ENCODE data around the gene G3BP2.
A peak's percentile ranks its signal among the peaks of the same experiment; 100 is the strongest.
"Not testable (repeated sequence)": the region's sequence is repeated elsewhere in the genome, so short reads cannot be mapped to it uniquely, and the experiment has no call there.

Gene G3BP2

GRCh38 chr4:75673027-75673958, at the start of gene G3BP2:
TSS of gene G3BP2 (minus strand) at chr4:75673411. CDS start at chr4:75662025, 11,386 bp downstream.
- Histone ChIP-seq H4K20me1 (peaks cover 38 to 48% (median 42%) of the 10 kb centered on the region in 11 experiments), H3K4me3 (peak within 1 kb of the TSS; percentile 84 to 99 (median 93)), H3K9me3 (replicated peaks in 1 of 11) (no peaks in the 10 kb centered on the region), H3K27me3 (no peaks in the 10 kb centered on the region), H3K27ac (peak within 1 kb of the TSS; percentile 89 to 96 (median 93)), H3K4me1 (peaks cover 35 to 42% (median 42%) of the 10 kb centered on the region in 10 experiments), H3K4me2 (peak within 1 kb of the TSS; percentile 86 to 97 (median 92)), H3K36me3 (peaks cover 0 to 15% (median 6%) of the 10 kb centered on the region in 11 experiments; a peak in 6 of 22 replicates), H3K9ac (peak within 1 kb of the TSS; percentile 93 to 97 (median 95))
- TF ChIP-seq Cebpa-rat (IDR thresholded peaks at IDR 0.05), result no peak

GRCh38 chr4:75722417-75722816, 49.2 kb upstream of the G3BP2 start:
- peaks cover 0 to 22% (median 9%) of the 10 kb centered on the region in 11 experiments; a peak in 9 of 22 replicates for H4K20me1 ChIP-seq
- TF ChIP-seq Cebpa-rat (IDR thresholded peaks at IDR 0.05), result no peak
- peak overlapping the region in 3 of 11 experiments; percentile 7 to 87 (median 10); a peak in 2 of 22 replicates for H3K9ac ChIP-seq
- H3K4me1 ChIP-seq, result peaks cover 33 to 43% (median 40%) of the 10 kb centered on the region in 10 experiments
- H3K27me3 ChIP-seq, result no peaks in the 10 kb centered on the region
- peaks cover 0 to 8% (median 0%) of the 10 kb centered on the region in 11 experiments; a peak in 2 of 22 replicates for H3K9me3 ChIP-seq (replicated peaks in 1 of 11)
- no peak overlapping the region for H3K27ac ChIP-seq
- peaks cover 0 to 38% (median 17%) of the 10 kb centered on the region in 11 experiments; a peak in 17 of 22 replicates for H3K36me3 ChIP-seq
- peak overlapping the region in 2 of 10 experiments; percentile 97 to 100; a peak in 3 of 20 replicates for H3K4me3 ChIP-seq
- peak overlapping the region; percentile 83 to 98 (median 93) for H3K4me2 ChIP-seq

- no peak for TF ChIP-seq Cebpa-rat (IDR thresholded peaks at IDR 0.05)
- no peak overlapping the region for H3K9ac ChIP-seq
Observed at GRCh38 chr4:75718529-75718928, 45.3 kb upstream of the G3BP2 start.

GRCh38 chr4:75717408-75717807, 44.2 kb upstream of the G3BP2 start:
- Histone ChIP-seq H3K9ac (no peak overlapping the region), H3K27ac (no peak overlapping the region), H3K36me3 (peaks cover 0 to 38% (median 18%) of the 10 kb centered on the region in 11 experiments; a peak in 17 of 22 replicates), H4K20me1 (peaks cover 0 to 7% (median 0%) of the 10 kb centered on the region in 11 experiments; a peak in 1 of 22 replicates), H3K9me3 (replicated peaks in 1 of 11) (peaks cover 0 to 8% (median 0%) of the 10 kb centered on the region in 11 experiments; a peak in 2 of 22 replicates), H3K27me3 (no peaks in the 10 kb centered on the region), H3K4me3 (no peak overlapping the region), H3K4me2 (no peak overlapping the region), H3K4me1 (peaks cover 24 to 36% (median 28%) of the 10 kb centered on the region in 10 experiments)
- no peak for TF ChIP-seq Cebpa-rat (IDR thresholded peaks at IDR 0.05)

More at GRCh38 chr4:75718529-75718928, 45.3 kb upstream of the G3BP2 start:
- no peaks in the 10 kb centered on the region for H3K27me3 ChIP-seq
- H3K4me3 ChIP-seq, result no peak overlapping the region
- H3K27ac ChIP-seq, result no peak overlapping the region
- no peak overlapping the region for H3K4me2 ChIP-seq
- H4K20me1 ChIP-seq, result peaks cover 0 to 7% (median 0%) of the 10 kb centered on the region in 11 experiments; a peak in 1 of 22 replicates
- peaks cover 0 to 38% (median 18%) of the 10 kb centered on the region in 11 experiments; a peak in 17 of 22 replicates for H3K36me3 ChIP-seq
- H3K4me1 ChIP-seq, result peaks cover 36 to 48% (median 39%) of the 10 kb centered on the region in 10 experiments
- peaks cover 0 to 8% (median 0%) of the 10 kb centered on the region in 11 experiments; a peak in 2 of 22 replicates for H3K9me3 ChIP-seq (replicated peaks in 1 of 11)

GRCh38 chr4:75716054-75716453, 42.8 kb upstream of the G3BP2 start:
- Histone ChIP-seq H3K9ac (peak overlapping the region in 3 of 11 experiments; percentile 11 to 60 (median 50); a peak in 3 of 22 replicates), H3K4me1 (peaks cover 18 to 28% (median 19%) of the 10 kb centered on the region in 10 experiments), H3K36me3 (peaks cover 0 to 36% (median 24%) of the 10 kb centered on the region in 11 experiments; a peak in 17 of 22 replicates), H3K4me2 (peak overlapping the region in 10 of 11 experiments; percentile 36 to 75 (median 64); a peak in 17 of 22 replicates), H3K27ac (peak overlapping the region in 3 of 11 experiments; percentile 42 to 60 (median 51); a peak in 3 of 22 replicates)
- H4K20me1 ChIP-seq; H3K27me3 ChIP-seq; H3K9me3 ChIP-seq (replicated peaks in 1 of 11); H3K4me3 ChIP-seq: not testable (repeated sequence)

- TF ChIP-seq Cebpa-rat (IDR thresholded peaks at IDR 0.05), result no peak
- Histone ChIP-seq H3K9ac (peak overlapping the region in 8 of 11 experiments; percentile 19 to 60 (median 46); a peak in 15 of 22 replicates), H3K27ac (peak overlapping the region in 9 of 11 experiments; percentile 10 to 60 (median 42); a peak in 12 of 22 replicates)
Observed at GRCh38 chr4:75715105-75715799, 42.0 kb upstream of the G3BP2 start.

GRCh38 chr4:75714704-75715103, 41.5 kb upstream of the G3BP2 start:
- Histone ChIP-seq H3K4me2 (peak overlapping the region; percentile 36 to 75 (median 64); a peak in 21 of 22 replicates), H3K27me3 (no peaks in the 10 kb centered on the region), H3K27ac (peak overlapping the region in 8 of 11 experiments; percentile 10 to 60 (median 44); a peak in 6 of 22 replicates), H3K4me1 (peaks cover 27 to 39% (median 30%) of the 10 kb centered on the region in 10 experiments), H3K9ac (peak overlapping the region in 6 of 11 experiments; percentile 19 to 52 (median 46); a peak in 11 of 22 replicates), H3K9me3 (replicated peaks in 1 of 11) (peaks cover 0 to 4% (median 0%) of the 10 kb centered on the region in 11 experiments; a peak in 1 of 22 replicates), H4K20me1 (peaks cover 0 to 7% (median 0%) of the 10 kb centered on the region in 11 experiments; a peak in 1 of 22 replicates), H3K4me3 (no peak overlapping the region), H3K36me3 (peaks cover 0 to 22% (median 18%) of the 10 kb centered on the region in 11 experiments; a peak in 17 of 22 replicates)
- TF ChIP-seq Cebpa-rat (IDR thresholded peaks at IDR 0.05), result no peak

More at GRCh38 chr4:75715105-75715799, 42.0 kb upstream of the G3BP2 start:
- no peak overlapping the region for H3K4me3 ChIP-seq
- H3K9me3 ChIP-seq (replicated peaks in 1 of 11), result peaks cover 0 to 8% (median 0%) of the 10 kb centered on the region in 11 experiments; a peak in 2 of 22 replicates
- peaks cover 0 to 28% (median 23%) of the 10 kb centered on the region in 11 experiments; a peak in 17 of 22 replicates for H3K36me3 ChIP-seq
- peak overlapping the region; percentile 36 to 75 (median 64) for H3K4me2 ChIP-seq
- H3K27me3 ChIP-seq, result no peaks in the 10 kb centered on the region
- peaks cover 22 to 33% (median 24%) of the 10 kb centered on the region in 10 experiments for H3K4me1 ChIP-seq
- peaks cover 0 to 7% (median 0%) of the 10 kb centered on the region in 11 experiments; a peak in 1 of 22 replicates for H4K20me1 ChIP-seq

- no peak overlapping the region for H3K4me3 ChIP-seq
- no peak overlapping the region for H3K9ac ChIP-seq
- H3K4me2 ChIP-seq, result 0 out of 22 replicates have a peak overlapping the region, but pooled peaks of 1 of the 11 experiments have one; percentile 73
- peaks cover 0 to 15% (median 14%) of the 10 kb centered on the region in 11 experiments; a peak in 11 of 22 replicates for H3K36me3 ChIP-seq
- H3K27ac ChIP-seq, result no peak overlapping the region
- TF ChIP-seq Cebpa-rat (IDR thresholded peaks at IDR 0.05), result no peak
- no peaks in the 10 kb centered on the region for H3K9me3 ChIP-seq (replicated peaks in 1 of 11)
- peaks cover 34 to 46% (median 37%) of the 10 kb centered on the region in 10 experiments for H3K4me1 ChIP-seq
- H4K20me1 ChIP-seq, result peaks cover 0 to 7% (median 0%) of the 10 kb centered on the region in 11 experiments; a peak in 1 of 22 replicates
- no peaks in the 10 kb centered on the region for H3K27me3 ChIP-seq
Observed at GRCh38 chr4:75714011-75714410, 40.8 kb upstream of the G3BP2 start.
